ENCODE measurements around the gene DAAM1.

Gene DAAM1

GRCh38 chr14:59188461-59189090 lies at the start of gene DAAM1:
DAAM1 (plus strand) TSS chr14:59188667; CDS start chr14:59263478, 74,811 bp downstream.
- H3K4me1 ChIP-seq (ENCODE audit: control insufficient read depth, insufficient read depth, low read length): peaks cover 6% of the 10 kb centered on the region

GRCh38 chr14:59139324-59139723 lies 49.1 kb upstream of the DAAM1 start:
- Histone ChIP-seq H3K9me3 (ENCODE audit: control insufficient read depth, low read length) (no peaks in the 10 kb centered on the region), H3K27me3 (ENCODE audit: control insufficient read depth, insufficient read depth, low read length) (no peaks in the 10 kb centered on the region), H3K4me1 (ENCODE audit: control insufficient read depth, insufficient read depth, low read length) (no peaks in the 10 kb centered on the region), H3K4me3 (ENCODE audit: low read length) (no peak overlapping the region), H3K9ac (ENCODE audit: low read length) (no peak overlapping the region), H3K36me3 (ENCODE audit: control insufficient read depth, insufficient read depth, low read length) (no peaks in the 10 kb centered on the region)

More at GRCh38 chr14:59188461-59189090, at the start of gene DAAM1:
- Histone ChIP-seq H3K9me3 (ENCODE audit: control insufficient read depth, low read length) (no peaks in the 10 kb centered on the region), H3K4me3 (ENCODE audit: low read length) (peak within 1 kb of the TSS; percentile 85), H3K36me3 (ENCODE audit: control insufficient read depth, insufficient read depth, low read length) (no peaks in the 10 kb centered on the region), H3K27me3 (ENCODE audit: control insufficient read depth, insufficient read depth, low read length) (no peaks in the 10 kb centered on the region), H3K9ac (ENCODE audit: low read length) (peak within 1 kb of the TSS; percentile 89)

GRCh38 chr14:59140106-59140843 lies 48.2 kb upstream of the DAAM1 start:
- Histone ChIP-seq H3K9me3 (ENCODE audit: control insufficient read depth, low read length) (no peaks in the 10 kb centered on the region), H3K4me1 (ENCODE audit: control insufficient read depth, insufficient read depth, low read length) (no peaks in the 10 kb centered on the region), H3K27me3 (ENCODE audit: control insufficient read depth, insufficient read depth, low read length) (no peaks in the 10 kb centered on the region), H3K36me3 (ENCODE audit: control insufficient read depth, insufficient read depth, low read length) (no peaks in the 10 kb centered on the region), H3K4me3 (ENCODE audit: low read length) (no peak overlapping the region), H3K9ac (ENCODE audit: low read length) (no peak overlapping the region)

- H3K27me3 ChIP-seq (ENCODE audit: control insufficient read depth, insufficient read depth, low read length): no peaks in the 10 kb centered on the region
- no peaks in the 10 kb centered on the region for H3K4me1 ChIP-seq (ENCODE audit: control insufficient read depth, insufficient read depth, low read length)
- no peaks in the 10 kb centered on the region for H3K36me3 ChIP-seq (ENCODE audit: control insufficient read depth, insufficient read depth, low read length)
- no peak overlapping the region for H3K4me3 ChIP-seq (ENCODE audit: low read length)
- no peaks in the 10 kb centered on the region for H3K9me3 ChIP-seq (ENCODE audit: control insufficient read depth, low read length)
- no peak overlapping the region for H3K9ac ChIP-seq (ENCODE audit: low read length)
Observed at GRCh38 chr14:59146484-59146883, 42.0 kb upstream of the DAAM1 start.

GRCh38 chr14:59147007-59147406 lies 41.5 kb upstream of the DAAM1 start:
- no peak overlapping the region for H3K4me3 ChIP-seq (ENCODE audit: low read length)
- H3K9me3 ChIP-seq (ENCODE audit: control insufficient read depth, low read length): no peaks in the 10 kb centered on the region
- H3K36me3 ChIP-seq (ENCODE audit: control insufficient read depth, insufficient read depth, low read length): no peaks in the 10 kb centered on the region
- no peak overlapping the region for H3K9ac ChIP-seq (ENCODE audit: low read length)
- H3K4me1 ChIP-seq (ENCODE audit: control insufficient read depth, insufficient read depth, low read length): no peaks in the 10 kb centered on the region
- no peaks in the 10 kb centered on the region for H3K27me3 ChIP-seq (ENCODE audit: control insufficient read depth, insufficient read depth, low read length)

GRCh38 chr14:59148334-59148900 lies 40.0 kb upstream of the DAAM1 start:
- Histone ChIP-seq H3K4me1 (ENCODE audit: control insufficient read depth, insufficient read depth, low read length) (no peaks in the 10 kb centered on the region), H3K9ac (ENCODE audit: low read length) (no peak overlapping the region), H3K4me3 (ENCODE audit: low read length) (no peak overlapping the region), H3K27me3 (ENCODE audit: control insufficient read depth, insufficient read depth, low read length) (no peaks in the 10 kb centered on the region), H3K36me3 (ENCODE audit: control insufficient read depth, insufficient read depth, low read length) (no peaks in the 10 kb centered on the region), H3K9me3 (ENCODE audit: control insufficient read depth, low read length) (no peaks in the 10 kb centered on the region)

- H3K9me3 ChIP-seq (ENCODE audit: control insufficient read depth, low read length): no peaks in the 10 kb centered on the region
- H3K4me1 ChIP-seq (ENCODE audit: control insufficient read depth, insufficient read depth, low read length): no peaks in the 10 kb centered on the region
- H3K4me3 ChIP-seq (ENCODE audit: low read length): no peak overlapping the region
- H3K27me3 ChIP-seq (ENCODE audit: control insufficient read depth, insufficient read depth, low read length): no peaks in the 10 kb centered on the region
- no peak overlapping the region for H3K9ac ChIP-seq (ENCODE audit: low read length)
- H3K36me3 ChIP-seq (ENCODE audit: control insufficient read depth, insufficient read depth, low read length): no peaks in the 10 kb centered on the region
Observed at GRCh38 chr14:59150990-59151389, 37.5 kb upstream of the DAAM1 start.

- no peaks in the 10 kb centered on the region for H3K4me1 ChIP-seq (ENCODE audit: control insufficient read depth, insufficient read depth, low read length)
- H3K4me3 ChIP-seq (ENCODE audit: low read length): no peak overlapping the region
- no peaks in the 10 kb centered on the region for H3K27me3 ChIP-seq (ENCODE audit: control insufficient read depth, insufficient read depth, low read length)
- H3K9ac ChIP-seq (ENCODE audit: low read length): no peak overlapping the region
- H3K36me3 ChIP-seq (ENCODE audit: control insufficient read depth, insufficient read depth, low read length): no peaks in the 10 kb centered on the region
- H3K9me3 ChIP-seq (ENCODE audit: control insufficient read depth, low read length): no peaks in the 10 kb centered on the region
Observed at GRCh38 chr14:59154373-59154772, 34.1 kb upstream of the DAAM1 start.

- Histone ChIP-seq H3K4me3 (ENCODE audit: low read length) (no peak overlapping the region), H3K27me3 (ENCODE audit: control insufficient read depth, insufficient read depth, low read length) (no peaks in the 10 kb centered on the region), H3K4me1 (ENCODE audit: control insufficient read depth, insufficient read depth, low read length) (no peaks in the 10 kb centered on the region), H3K36me3 (ENCODE audit: control insufficient read depth, insufficient read depth, low read length) (no peaks in the 10 kb centered on the region), H3K9ac (ENCODE audit: low read length) (no peak overlapping the region), H3K9me3 (ENCODE audit: control insufficient read depth, low read length) (no peaks in the 10 kb centered on the region)
Observed at GRCh38 chr14:59155886-59156285, 32.6 kb upstream of the DAAM1 start.

GRCh38 chr14:59159169-59159568 lies 29.3 kb upstream of the DAAM1 start:
- Histone ChIP-seq H3K9me3 (ENCODE audit: control insufficient read depth, low read length) (no peaks in the 10 kb centered on the region), H3K27me3 (ENCODE audit: control insufficient read depth, insufficient read depth, low read length) (no peaks in the 10 kb centered on the region), H3K4me3 (ENCODE audit: low read length) (no peak overlapping the region), H3K9ac (ENCODE audit: low read length) (no peak overlapping the region), H3K36me3 (ENCODE audit: control insufficient read depth, insufficient read depth, low read length) (no peaks in the 10 kb centered on the region), H3K4me1 (ENCODE audit: control insufficient read depth, insufficient read depth, low read length) (no peaks in the 10 kb centered on the region)

GRCh38 chr14:59160506-59160905 lies 28.0 kb upstream of the DAAM1 start:
- no peaks in the 10 kb centered on the region for H3K4me1 ChIP-seq (ENCODE audit: control insufficient read depth, insufficient read depth, low read length)
- H3K4me3 ChIP-seq (ENCODE audit: low read length): no peak overlapping the region
- H3K27me3 ChIP-seq (ENCODE audit: control insufficient read depth, insufficient read depth, low read length): no peaks in the 10 kb centered on the region
- no peaks in the 10 kb centered on the region for H3K36me3 ChIP-seq (ENCODE audit: control insufficient read depth, insufficient read depth, low read length)
- no peaks in the 10 kb centered on the region for H3K9me3 ChIP-seq (ENCODE audit: control insufficient read depth, low read length)
- no peak overlapping the region for H3K9ac ChIP-seq (ENCODE audit: low read length)

GRCh38 chr14:59161561-59162175 lies 26.8 kb upstream of the DAAM1 start:
- Histone ChIP-seq H3K9ac (ENCODE audit: low read length) (no peak overlapping the region), H3K36me3 (ENCODE audit: control insufficient read depth, insufficient read depth, low read length) (no peaks in the 10 kb centered on the region), H3K4me3 (ENCODE audit: low read length) (no peak overlapping the region), H3K4me1 (ENCODE audit: control insufficient read depth, insufficient read depth, low read length) (no peaks in the 10 kb centered on the region), H3K27me3 (ENCODE audit: control insufficient read depth, insufficient read depth, low read length) (no peaks in the 10 kb centered on the region), H3K9me3 (ENCODE audit: control insufficient read depth, low read length) (no peaks in the 10 kb centered on the region)
